WTC11 (cell line): ENCODE measurements around the gene PITPNC1. TPM values are rescaled to one million over a fixed set of nuclear protein-coding genes. Genes with fewer than 3 reads are reported as not detected.

ENCODE experiments used
- ATAC-seq: fragments of 200-7000 bp; cut with Tn5 transposase; 2 replicates; pipeline ENCODE4 v1.10.0; 2021; ENCODE audit warnings: mild to moderate bottlenecking, moderate library complexity
- CTCF ChIA-PET: fragments of 300-600 bp; sonication (Branson Sonifier 250); formaldehyde crosslinking; loops from one replicate; lab custom pipeline; 2021; ENCODE audit warnings: antibody characterized with exemption; lab: Charles Lee
- POLR2A ChIA-PET: fragments of 350-600 bp; sonication (Branson Sonifier 250); formaldehyde crosslinking; loops from one replicate; lab custom pipeline; 2021; ENCODE audit warnings: antibody characterized with exemption; lab: Charles Lee
- DNase-seq: peaks from one replicate; pipeline ENCODE4 v3.0.0; 2021; ENCODE audit warnings: low spot score
- H3K27ac Mint-ChIP-seq: 2 replicates; pipeline ENCODE4 v1.8.0; 2021; ENCODE audit warnings: mixed read lengths
- H3K27me3 Mint-ChIP-seq: 2 replicates; pipeline ENCODE4 v1.8.0; 2021; ENCODE audit warnings: low read depth, mild to moderate bottlenecking, moderate library complexity, mixed read lengths
- H3K36me3 Mint-ChIP-seq: 2 replicates; pipeline ENCODE4 v1.8.0; 2021; ENCODE audit warnings: mixed read lengths
- H3K4me1 Mint-ChIP-seq: 2 replicates; pipeline ENCODE4 v1.8.0; 2022; ENCODE audit warnings: mixed read lengths
- H3K4me3 Mint-ChIP-seq: 2 replicates; pipeline ENCODE4 v1.8.0; 2021; ENCODE audit warnings: mild to moderate bottlenecking, moderate library complexity, mixed read lengths
- H3K9me3 Mint-ChIP-seq: 2 replicates; pipeline ENCODE4 v1.8.0; 2021; ENCODE audit warnings: mixed read lengths
- AR ChIP-seq: fragments of 250-450 bp; sonication (Bioruptor Pico); IDR thresholded peaks from 2 replicates; pipeline ENCODE4 v1.9.0; 2021; ENCODE audit warnings: mild to moderate bottlenecking
- ATF1 ChIP-seq: sonication (generic); formaldehyde crosslinking; IDR thresholded peaks from 2 replicates; pipeline ENCODE4 v1.8.1; 2023; ENCODE audit warnings: mild to moderate bottlenecking, moderate library complexity, missing genetic modification reagents
- ATF2 ChIP-seq: sonication (generic); formaldehyde crosslinking; IDR thresholded peaks from 2 replicates; pipeline ENCODE4 v1.8.1; 2022; ENCODE audit warnings: low read depth, missing genetic modification reagents, borderline replicate concordance
- GRHL2 ChIP-seq: fragments of 250-450 bp; sonication (Bioruptor Pico); IDR thresholded peaks from 2 replicates; pipeline ENCODE4 v1.8.0; 2022; ENCODE audit warnings: mild to moderate bottlenecking, moderate library complexity; ENCODE audit not compliant: insufficient replicate concordance, severe bottlenecking
- HMGA2 ChIP-seq: fragments of 250-450 bp; sonication (Bioruptor Pico); IDR thresholded peaks from 2 replicates; pipeline ENCODE4 v1.4.0; 2021; ENCODE audit warnings: mild to moderate bottlenecking, moderate library complexity
- HMGXB4 ChIP-seq: sonication (generic); formaldehyde crosslinking; IDR thresholded peaks from 2 replicates; pipeline ENCODE4 v1.8.1; 2023; ENCODE audit warnings: mild to moderate bottlenecking, moderate library complexity, missing genetic modification reagents
- IRF2 ChIP-seq: sonication (generic); formaldehyde crosslinking; IDR thresholded peaks from 2 replicates; pipeline ENCODE4 v1.8.0; 2022; ENCODE audit warnings: low read depth, missing genetic modification reagents, borderline replicate concordance
- KAT7 ChIP-seq: sonication (generic); formaldehyde crosslinking; IDR thresholded peaks from 2 replicates; pipeline ENCODE4 v1.8.1; 2023; ENCODE audit warnings: missing genetic modification reagents, mild to moderate bottlenecking, borderline replicate concordance
- OVOL2 ChIP-seq: fragments of 250-450 bp; sonication (Bioruptor Pico); IDR thresholded peaks from 2 replicates; pipeline ENCODE4 v1.9.0; 2021; ENCODE audit warnings: mild to moderate bottlenecking, borderline replicate concordance
- PRDM15 ChIP-seq: sonication (generic); formaldehyde crosslinking; IDR thresholded peaks from 2 replicates; pipeline ENCODE4 v1.8.0; 2022; ENCODE audit warnings: missing genetic modification reagents
- SOX15 ChIP-seq: fragments of 250-450 bp; sonication (Bioruptor Pico); IDR thresholded peaks from 2 replicates; pipeline ENCODE4 v1.9.0; 2021; ENCODE audit warnings: mild to moderate bottlenecking
- TEAD1 ChIP-seq: sonication (generic); formaldehyde crosslinking; IDR thresholded peaks from 2 replicates; pipeline ENCODE4 v1.8.0; 2022; ENCODE audit warnings: mild to moderate bottlenecking, missing genetic modification reagents
- ZNF138 ChIP-seq: sonication (generic); formaldehyde crosslinking; conservative IDR thresholded peaks from 2 replicates; pipeline ENCODE4 v1.8.1; 2022; ENCODE audit warnings: mild to moderate bottlenecking, moderate library complexity, missing genetic modification reagents
- ZNF281 ChIP-seq: sonication (generic); formaldehyde crosslinking; IDR thresholded peaks from 2 replicates; pipeline ENCODE4 v1.8.0; 2023; ENCODE audit warnings: mild to moderate bottlenecking, missing genetic modification reagents
- ZSCAN18 ChIP-seq: fragments of 250-450 bp; sonication (Bioruptor Pico); IDR thresholded peaks from 2 replicates; pipeline ENCODE4 v2.1.2; 2022; ENCODE audit warnings: mild to moderate bottlenecking, moderate library complexity
- total RNA-seq: library from RNA; stranded (reverse); gene quantifications from 3 replicates; pipeline ENCODE4 v1.2.3, GENCODE V29; 2021

Gene PITPNC1
- total RNA-seq, 1 experiment from 2014 or later, result 39.8 TPM

- no peak for DNase-seq
- Mint-ChIP-seq H3K9me3 (no peaks in the 10 kb centered on the region), H3K4me1 (peaks cover 7% of the 10 kb centered on the region; the same call in 1 of the 2 replicates), H3K4me3 (no peak overlapping the region), H3K27ac (no peak overlapping the region), H3K27me3 (no peaks in the 10 kb centered on the region), H3K36me3 (no peaks in the 10 kb centered on the region)
- TF ChIP-seq OVOL2 (CRISPR knock-in tag) (no peak), IRF2 (no peak), PRDM15 (CRISPR knock-in tag) (no peak), HMGA2 (CRISPR knock-in tag) (no peak), GRHL2 (no peak), ZSCAN18 (CRISPR knock-in tag) (no peak), ATF1 (CRISPR knock-in tag) (no peak), TEAD1 (CRISPR knock-in tag) (no peak), SOX15 (CRISPR knock-in tag) (no peak), KAT7 (CRISPR knock-in tag) (no peak), ZNF138 (CRISPR knock-in tag) (no peak), ZNF281 (CRISPR knock-in tag) (no peak), ATF2 (CRISPR knock-in tag) (no peak), HMGXB4 (no peak)
- CTCF ChIA-PET, result no interaction called here
- POLR2A ChIA-PET, result no interaction called here
- ATAC-seq, result no peak
These were observed 265.4 kb downstream of the PITPNC1 start for GRCh38 chr17:67642488-67642887.

- no peaks in the 10 kb centered on the region for H3K27me3 Mint-ChIP-seq
- ChIA-PET POLR2A (interaction anchor here (0.6 kb wide), 1 partner anchor 49 kb away, joined by 3 read pairs; no protein-coding TSS in a partner anchor), CTCF (interaction anchor here (0.7 to 1.0 kb wide), 2 partner anchors 104 to 265 kb away, joined by 4 to 7 read pairs; no protein-coding TSS in a partner anchor)
- DNase-seq (no peak), ATAC-seq (no peak)
- H3K9me3 Mint-ChIP-seq, result no peaks in the 10 kb centered on the region
- H3K4me3 Mint-ChIP-seq, result no peak overlapping the region
- no peaks in the 10 kb centered on the region for H3K36me3 Mint-ChIP-seq
- no peak overlapping the region for H3K27ac Mint-ChIP-seq
- H3K4me1 Mint-ChIP-seq, result 0 out of 2 replicates have a peak, but pooled peaks cover 5% of the 10 kb centered on the region
- TF ChIP-seq TEAD1 (CRISPR knock-in tag) (no peak), ATF2 (CRISPR knock-in tag) (no peak), AR (CRISPR knock-in tag) (no peak), ZNF281 (CRISPR knock-in tag) (no peak)
These were observed 267.0 kb downstream of the PITPNC1 start for GRCh38 chr17:67644061-67644460.
